ENCODE data around the gene FHIT.

FHIT gene

GRCh38 chr3:60090548-60090947 is 1160.7 kb downstream of the FHIT start:
- TF ChIP-seq CTCF (IDR thresholded peaks at IDR 0.05; ENCODE audit: low read depth, low read length): no peak
- no peak for DNase-seq (ENCODE audit: low read depth in 2 of 2)

GRCh38 chr3:60086811-60087210 is 1164.4 kb downstream of the FHIT start:
- no peak for TF ChIP-seq CTCF (IDR thresholded peaks at IDR 0.05; ENCODE audit: low read depth, low read length)
- no peak overlapping the region for H3K4me3 ChIP-seq (replicated peaks in 1 of 2; ENCODE audit: low read depth in 2 of 2, low read length in 2 of 2)
- peak in 1 of 2 donors; percentile 0 for DNase-seq (ENCODE audit: low read depth in 2 of 2)

More at GRCh38 chr3:60090548-60090947, 1160.7 kb downstream of the FHIT start:
- H3K4me3 ChIP-seq (replicated peaks in 1 of 2; ENCODE audit: low read depth in 2 of 2, low read length in 2 of 2): no peak overlapping the region

- no peak for DNase-seq (ENCODE audit: low read depth in 2 of 2)
- no peak overlapping the region for H3K4me3 ChIP-seq (replicated peaks in 1 of 2; ENCODE audit: low read depth in 2 of 2, low read length in 2 of 2)
- no peak for TF ChIP-seq CTCF (IDR thresholded peaks at IDR 0.05; ENCODE audit: low read depth, low read length)
Observed at GRCh38 chr3:60085649-60086048, 1165.6 kb downstream of the FHIT start.

GRCh38 chr3:60081381-60082095 is 1169.7 kb downstream of the FHIT start:
- H3K4me3 ChIP-seq (replicated peaks in 1 of 2; ENCODE audit: low read depth in 2 of 2, low read length in 2 of 2): no peak overlapping the region
- no peak for DNase-seq (ENCODE audit: low read depth in 2 of 2)
- no peak for TF ChIP-seq CTCF (IDR thresholded peaks at IDR 0.05; ENCODE audit: low read depth, low read length)

GRCh38 chr3:60080648-60081047 is 1170.6 kb downstream of the FHIT start:
- no peak for TF ChIP-seq CTCF (IDR thresholded peaks at IDR 0.05; ENCODE audit: low read depth, low read length)
- H3K4me3 ChIP-seq (replicated peaks in 1 of 2; ENCODE audit: low read depth in 2 of 2, low read length in 2 of 2): no peak overlapping the region
- DNase-seq (ENCODE audit: low read depth in 2 of 2): no peak

GRCh38 chr3:60079076-60079475 is 1172.2 kb downstream of the FHIT start:
- TF ChIP-seq CTCF (IDR thresholded peaks at IDR 0.05; ENCODE audit: low read depth, low read length): no peak
- DNase-seq (ENCODE audit: low read depth in 2 of 2): no peak
- H3K4me3 ChIP-seq (replicated peaks in 1 of 2; ENCODE audit: low read depth in 2 of 2, low read length in 2 of 2): no peak overlapping the region

GRCh38 chr3:60076331-60076730 is 1174.9 kb downstream of the FHIT start:
- H3K4me3 ChIP-seq (replicated peaks in 1 of 2; ENCODE audit: low read depth in 2 of 2, low read length in 2 of 2): no peak overlapping the region
- DNase-seq (ENCODE audit: low read depth in 2 of 2): no peak
- no peak for TF ChIP-seq CTCF (IDR thresholded peaks at IDR 0.05; ENCODE audit: low read depth, low read length)

All from cardiac fibroblast (primary cell).